ENCODE measurements around the gene CNTRL.
"Not testable (repeated sequence)": the region's sequence is repeated elsewhere in the genome, so short reads cannot be mapped to it uniquely, and the experiment has no call there.

Gene CNTRL

GRCh38 chr9:121085661-121086060 lies 10.9 kb downstream of the CNTRL start:
- TF ChIP-seq CTCF (IDR thresholded peaks at IDR 0.05; ENCODE audit: extremely low read depth, insufficient read depth, missing control alignments), result no peak
- in situ Hi-C loops (cut with MboI; ENCODE audit: low pct_unique_long_range_greater_than_20kb, low sequenced_read_pairs, unreplicated experiment), result no loop called here
- no peak for DNase-seq (ENCODE audit: low spot score)

- DNase-seq (ENCODE audit: low spot score), result no peak
- TF ChIP-seq CTCF (IDR thresholded peaks at IDR 0.05; ENCODE audit: extremely low read depth, insufficient read depth, missing control alignments), result no peak
- in situ Hi-C loops (cut with MboI; ENCODE audit: low pct_unique_long_range_greater_than_20kb, low sequenced_read_pairs, unreplicated experiment), result no loop called here
These were observed 13.8 kb downstream of the CNTRL start for GRCh38 chr9:121088576-121088975.

DNA sequence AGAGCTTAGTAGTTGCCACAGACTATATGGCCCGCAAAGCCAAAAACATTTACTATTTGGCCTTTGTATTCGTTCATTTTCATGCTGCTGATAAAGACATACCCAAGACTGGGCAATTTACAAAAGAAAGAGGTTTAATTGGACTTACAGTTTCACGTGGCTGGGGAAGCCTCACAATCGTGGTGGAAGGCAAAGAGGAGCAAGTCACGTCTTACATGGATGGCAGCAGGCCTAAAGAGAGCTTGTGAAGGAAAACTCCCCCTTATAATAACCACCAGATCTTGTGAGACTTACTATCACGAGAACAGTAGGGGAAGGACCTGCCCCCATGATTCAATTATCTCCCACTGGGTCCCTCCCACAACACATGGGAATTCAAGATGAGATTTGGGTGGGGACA lies 16.0 kb downstream of the CNTRL start:
- in situ Hi-C loops (cut with MboI; ENCODE audit: low pct_unique_long_range_greater_than_20kb, low sequenced_read_pairs, unreplicated experiment), result not testable (repeated sequence)

GRCh38 chr9:121095057-121095456 lies 20.3 kb downstream of the CNTRL start:
- no peak for DNase-seq (ENCODE audit: low spot score)
- in situ Hi-C loops (cut with MboI; ENCODE audit: low pct_unique_long_range_greater_than_20kb, low sequenced_read_pairs, unreplicated experiment), result no loop called here
- TF ChIP-seq CTCF (IDR thresholded peaks at IDR 0.05; ENCODE audit: extremely low read depth, insufficient read depth, missing control alignments), result no peak

More for the DNA sequence above, 16.0 kb downstream of the CNTRL start:
- not testable (repeated sequence) for DNase-seq (ENCODE audit: low spot score)

GRCh38 chr9:121098567-121099198 lies 23.9 kb downstream of the CNTRL start:
- DNase-seq (ENCODE audit: low spot score), result no peak
- no peak for TF ChIP-seq CTCF (IDR thresholded peaks at IDR 0.05; ENCODE audit: extremely low read depth, insufficient read depth, missing control alignments)
- in situ Hi-C loops (cut with MboI; ENCODE audit: low pct_unique_long_range_greater_than_20kb, low sequenced_read_pairs, unreplicated experiment), result no loop called here

GRCh38 chr9:121104054-121104453 lies 29.3 kb downstream of the CNTRL start:
- DNase-seq (ENCODE audit: low spot score); in situ Hi-C loops (cut with MboI; ENCODE audit: low pct_unique_long_range_greater_than_20kb, low sequenced_read_pairs, unreplicated experiment): not testable (repeated sequence)

- in situ Hi-C loops (cut with MboI; ENCODE audit: low pct_unique_long_range_greater_than_20kb, low sequenced_read_pairs, unreplicated experiment), result no loop called here
- no peak for DNase-seq (ENCODE audit: low spot score)
- TF ChIP-seq CTCF (IDR thresholded peaks at IDR 0.05; ENCODE audit: extremely low read depth, insufficient read depth, missing control alignments), result no peak
These were observed 30.8 kb downstream of the CNTRL start for GRCh38 chr9:121105531-121105930.

DNA sequence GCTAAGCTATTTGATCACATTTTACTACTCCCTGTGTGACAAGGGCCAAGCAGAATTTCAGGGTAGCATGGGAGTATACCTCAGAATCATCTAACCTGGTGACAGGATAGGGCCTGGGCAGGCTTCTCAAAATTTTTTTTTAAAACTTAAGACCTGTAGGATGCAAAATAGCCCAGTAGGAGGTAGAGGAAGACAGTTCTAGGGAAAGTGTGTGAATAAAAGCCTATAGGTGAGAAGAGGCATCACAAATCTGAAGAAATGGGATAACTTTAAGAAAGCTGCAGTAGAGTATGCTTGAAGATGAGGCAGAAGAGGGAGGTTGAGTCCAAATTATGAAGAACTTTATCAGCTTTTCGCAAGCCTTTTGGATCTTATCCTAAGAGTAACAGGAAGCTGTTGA lies 32.3 kb downstream of the CNTRL start:
- no peak for DNase-seq (ENCODE audit: low spot score)
- in situ Hi-C loops (cut with MboI; ENCODE audit: low pct_unique_long_range_greater_than_20kb, low sequenced_read_pairs, unreplicated experiment), result no loop called here
- peak; percentile 32 for TF ChIP-seq CTCF (IDR thresholded peaks at IDR 0.05; ENCODE audit: extremely low read depth, insufficient read depth, missing control alignments)
